Neuron (in vitro differentiated cells): Measurements from ENCODE around the gene BACH2.
A peak's percentile ranks its signal among the peaks of the same experiment; 100 is the strongest.
"Not testable (repeated sequence)": the region's sequence is repeated elsewhere in the genome, so short reads cannot be mapped to it uniquely, and the experiment has no call there.

ENCODE experiments used
- H2AFZ ChIP-seq: one replicate; pipeline ENCODE4 v1.6.1; 2013; ENCODE audit warnings: low read depth, mild to moderate bottlenecking, inconsistent platforms, low read length, moderate library complexity
- H3K27me3 ChIP-seq: one replicate; pipeline ENCODE4 v1.6.1; 2013; ENCODE audit warnings: low read length; ENCODE audit not compliant: insufficient read depth
- H3K36me3 ChIP-seq: one replicate; pipeline ENCODE4 v1.6.1; 2013; ENCODE audit warnings: low read length; ENCODE audit not compliant: insufficient read depth
- H3K4me1 ChIP-seq: one replicate; pipeline ENCODE4 v1.6.1; 2013; ENCODE audit warnings: low read length; ENCODE audit not compliant: insufficient read depth
- H3K4me3 ChIP-seq: 2 replicates; pipeline ENCODE4 v1.5.1; 2013; ENCODE audit warnings: mild to moderate bottlenecking, low read length, moderate library complexity
- H3K9me3 ChIP-seq: one replicate; pipeline ENCODE4 v1.6.1; 2013; ENCODE audit warnings: low read length

BACH2 gene

DNA sequence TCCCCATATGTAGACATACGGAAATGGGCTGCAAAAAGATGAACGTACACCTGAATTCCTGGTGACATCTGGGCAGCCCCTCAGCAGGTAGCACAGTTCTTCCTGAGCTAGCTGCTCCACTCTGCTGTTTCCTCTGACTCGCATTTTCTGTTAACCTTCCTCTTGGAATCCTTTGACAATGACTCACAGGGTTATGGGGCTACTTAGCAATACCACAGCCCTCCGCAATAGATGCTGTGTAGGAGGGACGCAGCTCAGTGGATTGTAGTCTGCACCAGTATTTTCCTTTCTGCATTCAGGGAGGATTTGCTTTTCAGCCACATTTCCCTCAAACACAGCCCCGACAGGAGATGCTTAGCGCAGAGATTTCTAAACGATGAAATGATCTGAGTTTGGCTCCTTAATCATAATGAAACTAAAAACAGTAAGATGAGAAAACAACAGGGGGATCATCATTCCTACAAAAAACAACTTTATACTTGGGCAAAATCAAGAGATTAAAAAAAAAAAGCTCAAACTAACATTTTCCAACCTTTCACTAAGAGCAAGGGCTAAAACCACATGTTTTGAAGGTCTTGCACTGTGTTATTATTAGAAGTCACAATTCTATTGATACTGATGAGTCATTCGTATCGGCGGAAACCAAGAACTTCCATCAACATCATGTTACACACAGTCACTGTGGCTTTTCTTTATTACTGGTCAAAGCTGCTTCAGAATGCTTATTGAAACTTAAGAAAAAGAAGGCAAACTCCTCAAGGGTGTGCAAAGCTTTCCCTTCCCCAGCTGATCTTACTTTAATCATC, 12.2 kb downstream of the BACH2 start:
- Histone ChIP-seq H3K36me3 (no peaks in the 10 kb centered on the region), H3K4me3 (peak overlapping the region; percentile 41)

DNA sequence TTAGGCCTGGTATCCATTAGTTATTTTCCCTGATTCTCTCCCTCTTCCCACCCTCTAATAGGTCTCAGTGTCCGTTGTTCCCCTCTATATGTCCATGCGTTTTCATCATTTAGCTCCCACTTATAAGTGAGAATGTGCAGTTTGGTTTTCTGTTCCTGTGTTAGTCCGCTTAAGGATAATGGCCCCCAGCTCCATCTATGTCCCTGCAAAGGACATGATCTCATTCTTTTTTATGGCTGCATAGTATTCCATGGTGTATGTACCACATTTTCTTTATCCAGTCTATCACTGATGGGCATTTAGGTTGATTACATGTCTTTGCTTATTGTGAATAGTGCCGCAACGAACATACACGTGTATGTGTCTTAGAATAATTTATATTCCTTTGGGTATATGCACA, 14.4 kb downstream of the BACH2 start:
- H3K9me3 ChIP-seq = not testable (repeated sequence)

More for the DNA sequence above, 12.2 kb downstream of the BACH2 start:
- H2AFZ ChIP-seq = no peak overlapping the region
- no peaks in the 10 kb centered on the region for H3K9me3 ChIP-seq
- peaks cover 33% of the 10 kb centered on the region for H3K4me1 ChIP-seq
- no peaks in the 10 kb centered on the region for H3K27me3 ChIP-seq

DNA sequence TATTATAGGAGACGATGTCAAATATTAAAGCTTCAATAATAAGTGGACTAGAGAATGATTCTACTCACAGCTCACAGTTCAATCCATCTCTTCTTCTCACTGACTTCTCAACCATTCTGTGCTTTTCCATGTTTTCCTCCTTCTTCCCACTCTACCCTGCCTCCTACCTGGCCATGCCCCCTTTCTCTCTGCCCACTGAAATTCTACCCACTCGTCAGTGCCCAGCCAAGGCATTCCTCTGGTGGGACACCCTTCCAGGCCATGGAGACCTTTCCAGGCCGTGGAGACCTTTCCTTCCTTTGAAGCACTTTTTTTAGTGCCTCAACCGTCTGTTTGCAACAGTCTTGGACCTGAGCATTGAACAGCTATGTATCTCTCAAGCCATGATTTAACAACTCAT, 18.5 kb downstream of the BACH2 start:
- Histone ChIP-seq H3K4me1 (no peaks in the 10 kb centered on the region), H2AFZ (no peak overlapping the region), H3K27me3 (no peaks in the 10 kb centered on the region), H3K9me3 (peaks cover 7% of the 10 kb centered on the region), H3K36me3 (no peaks in the 10 kb centered on the region), H3K4me3 (no peak overlapping the region)

More for the DNA sequence above, 14.4 kb downstream of the BACH2 start:
- not testable (repeated sequence) for H3K4me3 ChIP-seq, H3K27me3 ChIP-seq, H2AFZ ChIP-seq, H3K36me3 ChIP-seq
- peaks cover 26% of the 10 kb centered on the region for H3K4me1 ChIP-seq

GRCh38 chr6:90277302-90278011, 19.2 kb downstream of the BACH2 start:
- H3K36me3 ChIP-seq = no peaks in the 10 kb centered on the region
- no peaks in the 10 kb centered on the region for H3K27me3 ChIP-seq
- no peaks in the 10 kb centered on the region for H3K4me1 ChIP-seq
- H3K9me3 ChIP-seq = peaks cover 7% of the 10 kb centered on the region
- H2AFZ ChIP-seq = no peak overlapping the region
- no peak overlapping the region for H3K4me3 ChIP-seq

DNA sequence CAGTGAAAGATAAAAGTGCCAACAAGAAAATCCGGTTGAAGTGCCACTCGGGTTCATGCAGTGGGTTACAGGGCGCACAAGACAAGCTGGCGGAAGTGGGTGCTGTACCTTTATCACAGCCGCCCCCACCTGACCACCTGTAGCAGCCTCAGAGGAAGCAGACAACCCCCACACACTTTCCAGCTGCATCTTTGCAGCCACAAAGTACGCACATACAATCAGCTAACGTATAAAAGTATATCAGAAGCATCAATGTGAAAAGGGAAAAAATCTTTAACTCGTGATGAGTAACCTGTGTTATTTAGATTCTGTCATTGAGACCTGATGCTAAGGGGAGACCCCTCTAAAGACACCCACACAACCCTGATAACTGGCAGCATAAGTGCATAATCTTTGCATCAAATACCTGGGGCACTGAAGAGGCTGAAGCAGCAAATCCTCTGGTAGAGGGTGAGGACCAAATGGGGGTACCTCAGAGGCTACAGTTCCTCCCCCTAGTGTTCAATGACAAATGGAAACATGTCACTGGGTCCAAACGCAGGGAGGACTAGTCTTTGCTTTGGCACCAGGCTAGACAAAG, 22.1 kb downstream of the BACH2 start:
- H3K4me3 ChIP-seq = no peak overlapping the region
- no peak overlapping the region for H2AFZ ChIP-seq
- no peaks in the 10 kb centered on the region for H3K4me1 ChIP-seq
- peaks cover 6% of the 10 kb centered on the region for H3K36me3 ChIP-seq
- H3K9me3 ChIP-seq = peaks cover 10% of the 10 kb centered on the region
- no peaks in the 10 kb centered on the region for H3K27me3 ChIP-seq

DNA sequence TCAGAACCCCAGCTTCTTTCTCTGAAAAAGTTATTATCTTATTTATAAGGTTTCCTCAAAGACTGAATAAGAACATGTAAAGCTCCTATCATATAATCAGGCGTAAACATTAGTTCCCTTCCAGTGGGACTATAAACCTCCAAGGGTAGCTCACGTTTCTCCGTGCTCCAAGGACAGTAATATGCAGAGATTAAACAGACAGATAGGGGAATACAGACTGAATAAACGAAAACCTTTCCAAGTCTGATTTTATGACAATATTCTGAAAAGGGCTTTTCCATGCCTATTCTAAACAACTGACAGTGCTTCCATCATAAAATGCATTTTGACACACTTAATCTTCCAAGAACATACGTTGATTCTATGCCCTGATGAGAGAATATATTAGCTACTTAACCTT, 22.8 kb downstream of the BACH2 start:
- no peak overlapping the region for H2AFZ ChIP-seq
- H3K4me3 ChIP-seq = no peak overlapping the region
- H3K9me3 ChIP-seq = peaks cover 10% of the 10 kb centered on the region
- H3K4me1 ChIP-seq = no peaks in the 10 kb centered on the region
- peaks cover 6% of the 10 kb centered on the region for H3K36me3 ChIP-seq
- H3K27me3 ChIP-seq = no peaks in the 10 kb centered on the region

DNA sequence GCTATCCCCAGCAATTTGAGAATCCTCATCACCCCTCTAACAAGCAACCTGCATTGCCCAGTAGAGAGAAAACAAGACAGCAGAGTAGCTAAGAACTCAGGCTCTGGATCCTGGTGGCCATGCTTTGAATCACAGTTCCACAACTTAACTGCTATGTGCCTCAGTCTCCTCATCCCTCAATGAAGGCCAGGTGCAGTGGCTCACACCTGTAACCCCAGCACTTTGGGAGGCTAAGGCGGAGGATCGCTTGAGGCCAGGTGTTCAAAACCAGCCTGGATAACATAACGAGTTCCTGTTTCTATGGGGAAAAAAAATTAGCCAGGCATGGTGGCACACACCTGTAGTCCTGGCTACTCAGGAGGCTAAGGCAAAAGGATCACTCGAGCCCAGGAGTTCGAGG, 23.7 kb downstream of the BACH2 start:
- Histone ChIP-seq H3K9me3 (peaks cover 10% of the 10 kb centered on the region), H3K4me1 (no peaks in the 10 kb centered on the region), H2AFZ (no peak overlapping the region), H3K4me3 (no peak overlapping the region), H3K36me3 (peaks cover 6% of the 10 kb centered on the region), H3K27me3 (no peaks in the 10 kb centered on the region)

DNA sequence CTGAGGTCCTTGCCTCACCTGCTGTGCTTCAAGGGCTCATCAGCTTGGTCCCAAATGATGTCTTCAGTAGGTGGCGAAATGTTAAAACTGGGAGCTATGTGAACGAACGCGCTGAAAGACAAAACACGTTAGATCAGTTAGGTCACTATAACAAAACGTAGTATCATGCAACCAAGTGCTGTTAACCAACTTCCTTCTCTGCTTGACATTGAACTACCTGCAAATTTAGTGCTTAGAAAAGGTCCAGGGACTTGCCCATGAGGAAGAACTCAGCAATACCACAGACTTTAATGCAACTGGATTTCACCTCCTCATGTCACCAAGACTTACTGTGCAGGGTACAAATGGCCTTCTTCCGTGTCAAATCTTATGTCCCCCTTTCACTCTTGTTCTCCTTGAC, 24.8 kb downstream of the BACH2 start:
- Histone ChIP-seq H3K9me3 (peaks cover 10% of the 10 kb centered on the region), H3K36me3 (peaks cover 11% of the 10 kb centered on the region), H3K27me3 (no peaks in the 10 kb centered on the region), H3K4me1 (no peaks in the 10 kb centered on the region), H3K4me3 (no peak overlapping the region), H2AFZ (no peak overlapping the region)

DNA sequence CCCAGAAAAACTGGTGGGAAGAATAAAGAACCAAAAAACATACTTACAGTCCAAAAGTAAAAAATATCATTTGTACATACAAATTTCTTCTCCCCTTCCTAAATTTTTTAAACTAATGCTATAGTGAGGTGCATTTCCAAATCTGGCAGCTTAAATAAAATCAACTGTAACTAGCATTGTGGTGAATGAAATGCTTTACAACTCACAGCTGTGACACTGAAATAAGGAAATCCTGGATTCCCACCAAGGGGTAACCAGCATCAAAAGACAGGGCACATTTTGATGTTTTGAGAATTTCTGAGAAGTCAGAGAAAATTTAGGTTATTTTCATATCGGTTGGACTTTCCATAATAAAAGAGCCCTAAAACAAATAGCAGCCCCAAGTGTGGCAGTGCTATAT, 27.3 kb downstream of the BACH2 start:
- Histone ChIP-seq H2AFZ (no peak overlapping the region), H3K36me3 (peaks cover 11% of the 10 kb centered on the region), H3K9me3 (peaks cover 3% of the 10 kb centered on the region), H3K27me3 (no peaks in the 10 kb centered on the region), H3K4me1 (no peaks in the 10 kb centered on the region), H3K4me3 (no peak overlapping the region)

DNA sequence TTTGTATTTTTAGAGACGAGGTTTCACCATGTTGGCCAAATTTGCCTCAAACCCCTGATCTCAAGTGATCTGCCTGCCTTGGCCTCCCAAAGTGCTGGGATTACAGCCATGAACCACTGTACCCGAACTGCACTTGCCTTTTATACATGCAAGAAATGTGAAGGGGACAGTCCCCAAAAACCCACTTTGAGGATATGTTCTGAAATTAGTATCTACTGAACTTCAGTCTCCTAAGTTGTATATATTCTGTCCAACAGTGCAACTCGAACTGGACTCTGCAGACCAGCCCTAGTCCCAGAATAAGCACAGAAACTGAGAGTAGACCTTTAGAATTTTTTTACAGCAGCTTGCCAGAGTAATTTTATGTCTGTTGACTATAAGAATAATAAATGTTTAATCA, 28.5 kb downstream of the BACH2 start:
- H2AFZ ChIP-seq = no peak overlapping the region
- peaks cover 11% of the 10 kb centered on the region for H3K36me3 ChIP-seq
- no peak overlapping the region for H3K4me3 ChIP-seq
- no peaks in the 10 kb centered on the region for H3K27me3 ChIP-seq
- H3K9me3 ChIP-seq = peaks cover 3% of the 10 kb centered on the region
- no peaks in the 10 kb centered on the region for H3K4me1 ChIP-seq

- no peaks in the 10 kb centered on the region for H3K4me1 ChIP-seq
- H2AFZ ChIP-seq = no peak overlapping the region
- H3K27me3 ChIP-seq = no peaks in the 10 kb centered on the region
- no peak overlapping the region for H3K4me3 ChIP-seq
- peaks cover 6% of the 10 kb centered on the region for H3K9me3 ChIP-seq
- H3K36me3 ChIP-seq = peaks cover 11% of the 10 kb centered on the region
Measured at GRCh38 chr6:90266905-90267621, 29.6 kb downstream of the BACH2 start.

GRCh38 chr6:90264561-90264960, 32.1 kb downstream of the BACH2 start:
- no peak overlapping the region for H3K4me3 ChIP-seq
- no peaks in the 10 kb centered on the region for H3K27me3 ChIP-seq
- peaks cover 5% of the 10 kb centered on the region for H3K36me3 ChIP-seq
- H2AFZ ChIP-seq = no peak overlapping the region
- H3K9me3 ChIP-seq = peaks cover 9% of the 10 kb centered on the region
- H3K4me1 ChIP-seq = no peaks in the 10 kb centered on the region

DNA sequence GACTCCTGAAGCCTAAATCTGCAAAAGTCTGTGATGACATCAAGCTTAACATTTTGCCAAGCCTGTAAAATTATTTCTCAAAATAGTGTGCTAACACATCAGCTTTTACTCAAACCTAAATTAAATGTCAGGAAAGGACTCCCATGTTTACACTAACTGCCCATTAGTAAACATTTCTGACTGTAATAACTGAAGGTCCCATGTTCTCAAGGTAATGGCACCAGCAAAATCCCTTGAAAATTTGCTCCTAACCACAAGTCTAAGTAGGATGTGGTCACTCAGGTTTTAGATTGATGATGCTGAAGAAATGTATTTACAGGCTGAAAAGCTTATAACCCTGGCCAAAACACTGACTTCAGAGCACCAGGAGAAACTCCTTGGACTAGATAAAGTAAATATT, 33.0 kb downstream of the BACH2 start:
- Histone ChIP-seq H3K4me1 (no peaks in the 10 kb centered on the region), H3K36me3 (peaks cover 5% of the 10 kb centered on the region), H2AFZ (no peak overlapping the region), H3K4me3 (no peak overlapping the region), H3K27me3 (no peaks in the 10 kb centered on the region), H3K9me3 (peaks cover 9% of the 10 kb centered on the region)
